ENCODE measurements around the gene MUC5B. TPM values are rescaled to one million over a fixed set of nuclear protein-coding genes. Genes with fewer than 3 reads are reported as not detected.

The MUC5B gene
- total and polyA plus RNA-seq, 2 donors (not counting 1 experiment from before 2014, with no cell fraction given): not detected

GRCh38 chr11:1175461-1176223, 47.2 kb upstream of the MUC5B start:
- CTCF ChIA-PET: no interaction called here
- Histone ChIP-seq H2AFZ (ENCODE audit: insufficient read depth, low read depth, low read length, poor library complexity, severe bottlenecking) (no peak overlapping the region), H3K4me1 (ENCODE audit: control insufficient read depth in 2 of 2, insufficient read depth in 2 of 2, low read length in 2 of 2) (no peaks in the 10 kb centered on the region), H3K9ac (ENCODE audit: low read length) (no peak overlapping the region), H4K20me1 (ENCODE audit: control insufficient read depth, insufficient read depth, low read length, poor library complexity, severe bottlenecking) (no peaks in the 10 kb centered on the region), H3K4me3 (ENCODE audit: control extremely low read depth in 1 of 5, extremely low read depth in 1 of 5, insufficient read depth in 1 of 5, low read depth in 2 of 5, low read length in 4 of 5) (no peak overlapping the region), H3K27ac (ENCODE audit: low read length in 2 of 2) (no peak overlapping the region), H3K9me3 (ENCODE audit: control extremely low read depth in 1 of 3, control insufficient read depth in 2 of 3, insufficient read depth in 1 of 3, low read length in 2 of 3) (peaks cover 0 to 28% (median 0%) of the 10 kb centered on the region in 3 donors), H3K36me3 (replicated peaks in 1 of 2; ENCODE audit: control extremely low read depth in 1 of 2, control insufficient read depth in 1 of 2, extremely low read depth in 1 of 2, insufficient read depth in 2 of 2, low read length in 1 of 2) (no peaks in the 10 kb centered on the region), H3K27me3 (replicated peaks in 1 of 4; ENCODE audit: control extremely low read depth in 1 of 4, control insufficient read depth in 3 of 4, insufficient read depth in 4 of 4, low read length in 3 of 4) (no peaks in the 10 kb centered on the region), H3K79me2 (ENCODE audit: control insufficient read depth, insufficient read depth, low read length) (no peaks in the 10 kb centered on the region), H3K4me2 (replicated peaks; ENCODE audit: low read depth, low read length, poor library complexity, severe bottlenecking) (no peak overlapping the region)
- no peak for TF ChIP-seq EZH2 (IDR thresholded peaks at IDR 0.05; ENCODE audit: borderline replicate concordance, insufficient read depth, low read depth, low read length, poor library complexity, severe bottlenecking)
- H3K9me3 Mint-ChIP-seq (ENCODE audit: insufficient read depth): no peaks in the 10 kb centered on the region
- no peaks in the 10 kb centered on the region for H3K4me1 Mint-ChIP-seq
- ATAC-seq (ENCODE audit: low read depth) (no peak), DNase-seq (no peak)
- no peak overlapping the region for H3K27ac Mint-ChIP-seq
- no peak overlapping the region for H3K4me3 Mint-ChIP-seq
- no peaks in the 10 kb centered on the region for H3K27me3 Mint-ChIP-seq
- WGBS (ENCODE audit: insufficient coverage): 94% methylated on average over 22 of the region's 22 CpGs
- intact Hi-C loops (cut with micrococcal nuclease): no loop called here
- POLR2A ChIA-PET: no interaction called here

- Histone ChIP-seq H3K36me3 (replicated peaks in 1 of 2; ENCODE audit: control extremely low read depth in 1 of 2, control insufficient read depth in 1 of 2, extremely low read depth in 1 of 2, insufficient read depth in 2 of 2, low read length in 1 of 2) (no peaks in the 10 kb centered on the region), H3K27me3 (replicated peaks in 1 of 4; ENCODE audit: control extremely low read depth in 1 of 4, control insufficient read depth in 3 of 4, insufficient read depth in 4 of 4, low read length in 3 of 4) (no peaks in the 10 kb centered on the region), H3K4me1 (ENCODE audit: control insufficient read depth in 2 of 2, insufficient read depth in 2 of 2, low read length in 2 of 2) (no peaks in the 10 kb centered on the region), H3K4me3 (ENCODE audit: control extremely low read depth in 1 of 5, extremely low read depth in 1 of 5, insufficient read depth in 1 of 5, low read depth in 2 of 5, low read length in 4 of 5) (no peak overlapping the region), H2AFZ (ENCODE audit: insufficient read depth, low read depth, low read length, poor library complexity, severe bottlenecking) (no peak overlapping the region), H3K9ac (ENCODE audit: low read length) (no peak overlapping the region), H3K4me2 (replicated peaks; ENCODE audit: low read depth, low read length, poor library complexity, severe bottlenecking) (no peak overlapping the region), H4K20me1 (ENCODE audit: control insufficient read depth, insufficient read depth, low read length, poor library complexity, severe bottlenecking) (no peaks in the 10 kb centered on the region), H3K79me2 (ENCODE audit: control insufficient read depth, insufficient read depth, low read length) (no peaks in the 10 kb centered on the region), H3K9me3 (ENCODE audit: control extremely low read depth in 1 of 3, control insufficient read depth in 2 of 3, insufficient read depth in 1 of 3, low read length in 2 of 3) (peaks cover 0 to 22% (median 0%) of the 10 kb centered on the region in 3 donors), H3K27ac (ENCODE audit: low read length in 2 of 2) (no peak overlapping the region)
- CTCF ChIA-PET: no interaction called here
- ATAC-seq (ENCODE audit: low read depth): no peak
- TF ChIP-seq, protein P1, sequence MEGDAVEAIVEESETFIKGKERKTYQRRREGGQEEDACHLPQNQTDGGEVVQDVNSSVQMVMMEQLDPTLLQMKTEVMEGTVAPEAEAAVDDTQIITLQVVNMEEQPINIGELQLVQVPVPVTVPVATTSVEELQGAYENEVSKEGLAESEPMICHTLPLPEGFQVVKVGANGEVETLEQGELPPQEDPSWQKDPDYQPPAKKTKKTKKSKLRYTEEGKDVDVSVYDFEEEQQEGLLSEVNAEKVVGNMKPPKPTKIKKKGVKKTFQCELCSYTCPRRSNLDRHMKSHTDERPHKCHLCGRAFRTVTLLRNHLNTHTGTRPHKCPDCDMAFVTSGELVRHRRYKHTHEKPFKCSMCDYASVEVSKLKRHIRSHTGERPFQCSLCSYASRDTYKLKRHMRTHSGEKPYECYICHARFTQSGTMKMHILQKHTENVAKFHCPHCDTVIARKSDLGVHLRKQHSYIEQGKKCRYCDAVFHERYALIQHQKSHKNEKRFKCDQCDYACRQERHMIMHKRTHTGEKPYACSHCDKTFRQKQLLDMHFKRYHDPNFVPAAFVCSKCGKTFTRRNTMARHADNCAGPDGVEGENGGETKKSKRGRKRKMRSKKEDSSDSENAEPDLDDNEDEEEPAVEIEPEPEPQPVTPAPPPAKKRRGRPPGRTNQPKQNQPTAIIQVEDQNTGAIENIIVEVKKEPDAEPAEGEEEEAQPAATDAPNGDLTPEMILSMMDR (IDR thresholded peaks at IDR 0.05): no peak
- TF ChIP-seq EZH2 (IDR thresholded peaks at IDR 0.05; ENCODE audit: borderline replicate concordance, insufficient read depth, low read depth, low read length, poor library complexity, severe bottlenecking): no peak
- intact Hi-C loops (cut with micrococcal nuclease): no loop called here
- Mint-ChIP-seq H3K9me3 (ENCODE audit: insufficient read depth) (no peaks in the 10 kb centered on the region), H3K4me1 (no peaks in the 10 kb centered on the region), H3K4me3 (no peak overlapping the region), H3K27me3 (no peaks in the 10 kb centered on the region), H3K27ac (no peak overlapping the region)
- POLR2A ChIA-PET: no interaction called here
- DNase-seq: no peak
- WGBS (ENCODE audit: insufficient coverage): 92% methylated on average over 32 of the region's 32 CpGs
These were observed 46.4 kb upstream of the MUC5B start for GRCh38 chr11:1176224-1177019.

Measured in B cell (primary cell).